KOPT-K1 (cell line): ENCODE results near the gene ZCCHC7.
"Not testable (repeated sequence)": the region's sequence is repeated elsewhere in the genome, so short reads cannot be mapped to it uniquely, and the experiment has no call there.

ENCODE experiments used
- H3K27ac ChIP-seq: fragments of 200-600 bp; sonication (generic); 2 replicates; pipeline ENCODE4 v1.5.1; 2016; ENCODE audit warnings: antibody characterized with exemption, mild to moderate bottlenecking, low read depth, low read length; ENCODE audit not compliant: poor library complexity, severe bottlenecking
- H3K36me3 ChIP-seq: fragments of 200-600 bp; sonication (generic); 2 replicates; pipeline ENCODE4 v1.5.1; 2017; ENCODE audit warnings: antibody characterized with exemption, mild to moderate bottlenecking, low read length, moderate library complexity; ENCODE audit not compliant: insufficient read depth
- H3K9me3 ChIP-seq: fragments of 200-600 bp; sonication (generic); 2 replicates; pipeline ENCODE4 v1.5.1; 2017; ENCODE audit warnings: antibody characterized with exemption, low read length, mild to moderate bottlenecking; ENCODE audit not compliant: insufficient read depth, poor library complexity, severe bottlenecking

ZCCHC7 gene

GRCh38 chr9:37104183-37104889 is 16.0 kb upstream of the ZCCHC7 start:
- Histone ChIP-seq H3K36me3 (no peaks in the 10 kb centered on the region), H3K9me3 (peaks cover 6% of the 10 kb centered on the region), H3K27ac (no peak overlapping the region)

DNA sequence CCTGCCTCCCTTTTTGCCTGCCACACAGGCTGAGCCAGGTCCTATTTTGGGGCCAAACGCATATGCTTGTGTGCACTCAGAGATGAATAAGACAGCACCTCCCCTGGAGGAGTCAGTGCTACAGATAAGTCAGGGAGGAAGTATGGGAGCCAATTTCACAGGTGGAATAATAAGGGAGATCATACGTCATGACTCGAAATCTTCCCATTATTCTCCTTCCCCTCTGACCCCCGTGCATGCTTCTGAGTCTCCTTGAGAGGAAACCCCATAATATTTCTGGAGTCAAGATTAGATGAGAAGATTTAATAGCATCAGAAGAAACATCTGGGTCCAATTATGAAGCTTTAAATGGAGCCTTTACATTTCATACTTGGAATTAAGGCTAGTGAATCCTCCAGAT is 15.1 kb upstream of the ZCCHC7 start:
- no peaks in the 10 kb centered on the region for H3K36me3 ChIP-seq
- H3K27ac ChIP-seq, result no peak overlapping the region
- H3K9me3 ChIP-seq, result peaks cover 6% of the 10 kb centered on the region

DNA sequence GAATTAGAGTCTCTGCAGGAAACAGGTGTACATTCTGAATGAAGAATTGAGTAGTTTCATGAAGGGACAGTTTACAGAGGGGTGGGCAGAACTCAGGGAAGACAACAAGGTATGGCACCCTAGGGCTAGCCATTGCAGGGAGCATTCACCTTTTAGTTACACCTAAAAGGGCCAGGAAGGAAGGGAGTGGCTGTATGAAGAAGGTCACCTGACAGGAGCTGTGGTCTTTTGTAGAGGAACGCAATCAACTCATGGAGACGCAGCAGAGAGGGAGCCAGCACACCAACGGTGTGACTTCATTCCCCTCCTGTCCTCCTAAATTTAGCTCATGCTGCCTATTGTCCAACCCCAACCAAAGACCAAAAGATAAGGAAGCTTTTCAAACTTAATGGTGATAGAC is 12.7 kb upstream of the ZCCHC7 start:
- H3K9me3 ChIP-seq, result peaks cover 6% of the 10 kb centered on the region
- H3K27ac ChIP-seq, result no peak overlapping the region
- no peaks in the 10 kb centered on the region for H3K36me3 ChIP-seq

- H3K36me3 ChIP-seq, result not testable (repeated sequence)
These were observed 5.9 kb upstream of the ZCCHC7 start for GRCh38 chr9:37114442-37114841.

GRCh38 chr9:37117956-37118355 is 2.4 kb upstream of the ZCCHC7 start:
- Histone ChIP-seq H3K36me3 (no peaks in the 10 kb centered on the region), H3K27ac (no peak overlapping the region), H3K9me3 (peaks cover 3% of the 10 kb centered on the region)

More at GRCh38 chr9:37114442-37114841, 5.9 kb upstream of the ZCCHC7 start:
- not testable (repeated sequence) for H3K27ac ChIP-seq, H3K9me3 ChIP-seq

DNA sequence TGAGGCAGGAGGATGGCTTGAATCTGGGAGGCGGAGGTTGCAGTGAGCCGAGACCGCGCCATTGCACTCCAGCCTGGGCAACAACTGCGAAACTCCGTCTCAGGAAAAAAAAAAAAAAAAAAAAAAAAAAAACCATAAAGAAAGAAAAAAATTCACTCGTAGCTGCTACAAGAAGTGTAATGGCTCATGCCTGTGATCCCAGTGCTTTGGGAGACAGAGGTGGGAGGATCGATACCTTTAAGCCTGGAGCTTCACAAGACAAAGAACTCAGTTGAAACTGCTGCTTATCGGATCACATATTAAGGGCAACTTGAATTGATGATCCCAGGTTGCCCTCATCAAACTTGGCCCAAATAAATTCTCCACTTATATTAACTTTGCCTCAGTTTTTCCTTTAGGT is 1.0 kb upstream of the ZCCHC7 start:
- H3K27ac ChIP-seq, result no peak overlapping the region

GRCh38 chr9:37120843-37121335 is 515 bp downstream of the ZCCHC7 start:
- H3K9me3 ChIP-seq, H3K36me3 ChIP-seq: not testable (repeated sequence)
- H3K27ac ChIP-seq, result peak overlapping the region; percentile 81

More for the DNA sequence above, 1.0 kb upstream of the ZCCHC7 start:
- Histone ChIP-seq H3K9me3 (peaks cover 3% of the 10 kb centered on the region), H3K36me3 (no peaks in the 10 kb centered on the region)

DNA sequence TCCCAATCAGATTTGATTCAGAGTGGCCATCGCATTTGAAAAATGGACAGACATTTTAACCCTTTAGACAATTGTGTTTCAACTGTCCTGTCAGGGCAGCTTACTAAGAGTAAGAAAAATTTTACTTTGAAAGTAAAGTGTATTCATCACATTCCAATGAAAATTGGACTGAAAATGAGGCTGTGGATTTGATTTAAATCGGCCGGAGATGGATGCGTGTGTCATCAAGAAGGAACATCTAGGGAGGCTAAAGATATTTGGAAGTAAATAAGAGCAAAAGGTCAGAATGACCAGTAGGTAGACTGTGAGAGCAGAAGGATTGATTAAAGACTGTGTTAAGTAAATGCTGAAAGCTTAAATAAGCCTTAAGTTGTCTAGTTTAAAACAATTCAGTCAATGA is 1.5 kb downstream of the ZCCHC7 start:
- Histone ChIP-seq H3K36me3 (peaks cover 8% of the 10 kb centered on the region), H3K9me3 (peaks cover 3% of the 10 kb centered on the region), H3K27ac (no peak overlapping the region)

DNA sequence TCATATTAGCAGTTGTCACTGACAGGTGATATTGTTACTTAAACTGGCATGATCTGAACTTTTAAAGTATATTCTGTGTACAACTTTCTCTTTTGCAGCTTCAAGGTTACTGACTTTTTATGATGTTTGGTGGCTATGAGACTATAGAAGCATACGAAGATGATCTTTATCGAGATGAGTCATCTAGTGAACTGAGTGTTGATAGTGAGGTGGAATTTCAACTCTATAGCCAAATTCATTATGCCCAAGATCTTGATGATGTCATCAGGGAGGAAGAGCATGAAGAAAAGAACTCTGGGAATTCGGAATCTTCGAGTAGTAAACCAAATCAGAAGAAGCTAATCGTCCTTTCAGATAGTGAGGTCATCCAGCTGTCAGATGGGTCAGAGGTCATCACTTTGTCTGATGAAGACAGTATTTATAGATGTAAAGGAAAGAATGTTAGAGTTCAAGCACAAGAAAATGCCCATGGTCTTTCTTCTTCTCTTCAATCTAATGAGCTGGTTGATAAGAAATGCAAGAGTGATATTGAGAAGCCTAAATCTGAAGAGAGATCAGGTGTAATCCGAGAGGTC is 5.9 kb downstream of the ZCCHC7 start:
- Histone ChIP-seq H3K27ac (no peak overlapping the region), H3K36me3 (peaks cover 40% of the 10 kb centered on the region), H3K9me3 (no peaks in the 10 kb centered on the region)

DNA sequence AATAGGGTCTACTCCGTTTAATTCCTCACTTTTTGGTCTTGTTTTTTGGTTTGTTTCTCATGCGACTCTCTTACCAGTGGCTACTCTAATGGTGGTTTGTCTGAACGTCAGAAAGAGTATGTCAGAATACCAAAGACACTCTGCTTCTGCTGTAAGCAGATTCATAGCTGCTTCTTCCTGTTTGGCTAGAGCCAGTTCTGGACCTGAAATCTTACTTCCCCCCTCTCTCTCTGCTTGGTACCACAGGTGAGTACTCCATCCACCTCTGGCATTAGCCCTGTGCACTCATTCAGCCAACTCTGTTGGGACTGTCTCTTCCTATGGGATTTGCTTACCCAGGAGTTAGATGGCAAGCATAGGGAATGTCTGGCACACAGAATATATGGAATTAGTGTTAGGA is 6.6 kb downstream of the ZCCHC7 start:
- Histone ChIP-seq H3K36me3 (peaks cover 46% of the 10 kb centered on the region), H3K9me3 (no peaks in the 10 kb centered on the region), H3K27ac (no peak overlapping the region)

- Histone ChIP-seq H3K36me3 (peaks cover 57% of the 10 kb centered on the region), H3K27ac (no peak overlapping the region), H3K9me3 (no peaks in the 10 kb centered on the region)
These were observed 7.7 kb downstream of the ZCCHC7 start for GRCh38 chr9:37128051-37128450.

- Histone ChIP-seq H3K27ac (no peak overlapping the region), H3K9me3 (no peaks in the 10 kb centered on the region), H3K36me3 (peaks cover 59% of the 10 kb centered on the region)
These were observed 13.8 kb downstream of the ZCCHC7 start for GRCh38 chr9:37134166-37134565.

GRCh38 chr9:37141015-37141414 is 20.6 kb downstream of the ZCCHC7 start:
- H3K27ac ChIP-seq, result no peak overlapping the region
- peaks cover 19% of the 10 kb centered on the region for H3K36me3 ChIP-seq
- H3K9me3 ChIP-seq, result no peaks in the 10 kb centered on the region

GRCh38 chr9:37144762-37145161 is 24.4 kb downstream of the ZCCHC7 start:
- peaks cover 6% of the 10 kb centered on the region for H3K36me3 ChIP-seq
- H3K27ac ChIP-seq, result peak overlapping the region; percentile 72
- H3K9me3 ChIP-seq, result no peaks in the 10 kb centered on the region

DNA sequence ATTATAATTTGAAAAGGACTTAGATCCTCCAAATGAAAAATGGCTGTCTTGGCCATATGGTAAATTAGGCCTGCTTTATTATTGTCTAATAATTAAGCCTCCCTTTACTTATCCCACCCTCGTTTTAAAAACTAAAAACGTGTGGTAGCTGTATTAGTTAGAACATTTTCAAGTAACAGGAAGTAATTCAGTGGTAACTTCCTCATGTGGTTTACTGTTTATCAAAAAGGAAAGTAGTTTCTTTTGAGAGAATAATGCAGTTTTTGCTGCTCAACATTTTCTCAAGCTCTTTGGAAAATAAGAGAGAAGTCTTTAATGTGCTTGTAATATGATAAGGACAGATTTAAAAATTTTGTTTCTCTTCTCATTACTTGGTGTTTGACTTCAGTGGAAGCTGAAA is 26.0 kb downstream of the ZCCHC7 start:
- Histone ChIP-seq H3K36me3 (peaks cover 10% of the 10 kb centered on the region), H3K27ac (peak overlapping the region; percentile 72), H3K9me3 (no peaks in the 10 kb centered on the region)

- no peak overlapping the region for H3K27ac ChIP-seq
These were observed 27.8 kb downstream of the ZCCHC7 start for GRCh38 chr9:37148181-37148580.

More at GRCh38 chr9:37148181-37148580, 27.8 kb downstream of the ZCCHC7 start:
- peaks cover 10% of the 10 kb centered on the region for H3K36me3 ChIP-seq
- no peaks in the 10 kb centered on the region for H3K9me3 ChIP-seq
